ENCODE measurements around the gene ZPBP2.
"Not testable (repeated sequence)": the region's sequence is repeated elsewhere in the genome, so short reads cannot be mapped to it uniquely, and the experiment has no call there.

Gene ZPBP2, protein sequence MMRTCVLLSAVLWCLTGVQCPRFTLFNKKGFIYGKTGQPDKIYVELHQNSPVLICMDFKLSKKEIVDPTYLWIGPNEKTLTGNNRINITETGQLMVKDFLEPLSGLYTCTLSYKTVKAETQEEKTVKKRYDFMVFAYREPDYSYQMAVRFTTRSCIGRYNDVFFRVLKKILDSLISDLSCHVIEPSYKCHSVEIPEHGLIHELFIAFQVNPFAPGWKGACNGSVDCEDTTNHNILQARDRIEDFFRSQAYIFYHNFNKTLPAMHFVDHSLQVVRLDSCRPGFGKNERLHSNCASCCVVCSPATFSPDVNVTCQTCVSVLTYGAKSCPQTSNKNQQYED

DNA sequence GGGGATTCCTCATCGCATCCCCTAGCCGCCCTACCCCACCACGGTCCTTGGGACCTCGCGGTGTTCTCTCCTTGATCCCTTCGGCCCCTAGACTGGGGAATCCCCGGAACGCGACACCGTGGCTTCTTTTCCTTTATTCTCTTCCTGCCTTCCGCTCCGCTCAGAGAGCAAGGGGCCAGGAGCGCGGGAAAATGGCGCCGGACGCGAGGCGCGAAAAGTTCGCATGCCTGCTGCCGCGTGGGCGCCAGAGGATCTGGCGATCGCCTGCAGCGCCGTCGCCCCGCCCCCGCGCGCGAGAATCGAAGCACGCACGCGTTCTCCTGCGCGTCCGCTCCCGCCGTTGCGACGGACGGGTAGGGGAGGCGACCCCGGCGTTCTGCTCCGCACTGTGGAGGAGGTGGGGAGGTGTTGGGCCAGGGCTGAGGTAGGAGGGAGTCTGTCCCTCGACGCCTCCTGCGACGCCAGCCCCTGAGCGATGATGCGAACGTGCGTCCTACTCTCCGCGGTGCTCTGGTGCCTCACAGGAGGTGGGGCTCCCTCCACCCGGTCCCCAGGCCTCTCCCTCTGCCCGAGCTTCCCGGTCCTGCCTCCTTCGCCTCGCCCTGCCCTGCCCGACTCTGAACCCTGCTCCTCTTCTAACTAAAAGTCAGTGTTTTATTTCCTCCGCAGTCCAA, at the start of gene ZPBP2:
ZPBP2 (plus strand) TSS at position 323 of the 674 bp plus-strand sequence; CDS start at position 476, 153 bp downstream.
- no peak for DNase-seq

GRCh38 chr17:39818358-39819000, 49.5 kb upstream of the ZPBP2 start:
- DNase-seq = no peak

DNA sequence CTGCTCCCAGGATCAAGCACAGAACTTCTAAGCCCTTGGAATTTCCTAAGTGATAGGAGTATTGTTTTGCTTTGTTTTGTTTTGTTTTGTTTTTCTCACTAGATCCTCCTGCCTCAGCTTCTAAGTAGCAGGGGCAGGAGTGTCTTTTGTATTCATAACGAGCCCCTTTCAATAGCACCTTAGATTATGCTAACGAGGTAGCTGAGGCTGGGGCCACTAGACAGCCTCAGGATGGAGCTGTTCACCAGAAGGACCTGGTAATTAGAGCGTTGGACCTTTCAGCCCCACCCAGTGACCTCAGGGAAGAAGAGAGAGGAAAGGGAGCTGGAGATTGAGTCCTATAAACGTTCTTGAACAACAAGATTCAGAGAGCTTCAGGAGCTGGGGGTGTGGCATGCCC, 47.5 kb upstream of the ZPBP2 start:
- no peak for DNase-seq

DNA sequence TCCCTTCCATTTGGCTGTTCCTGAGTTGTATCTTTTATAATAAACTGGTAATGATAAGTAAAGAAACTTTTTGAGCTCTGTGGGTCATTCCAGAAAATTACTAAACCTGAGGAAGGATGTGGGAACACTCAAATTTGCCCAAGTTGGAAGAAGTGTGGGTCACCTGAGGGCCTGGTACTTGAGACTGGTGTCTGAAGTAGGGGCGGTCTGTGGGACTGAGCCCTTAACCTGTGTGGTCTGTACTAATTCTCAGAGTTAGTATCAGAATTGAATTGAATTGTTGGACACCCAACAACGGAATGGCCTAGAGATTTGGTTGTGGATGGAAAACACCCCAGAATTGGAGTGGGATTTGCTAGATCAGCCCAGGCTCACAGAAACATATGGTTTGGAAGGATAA, 47.0 kb upstream of the ZPBP2 start:
- DNase-seq = no peak

DNA sequence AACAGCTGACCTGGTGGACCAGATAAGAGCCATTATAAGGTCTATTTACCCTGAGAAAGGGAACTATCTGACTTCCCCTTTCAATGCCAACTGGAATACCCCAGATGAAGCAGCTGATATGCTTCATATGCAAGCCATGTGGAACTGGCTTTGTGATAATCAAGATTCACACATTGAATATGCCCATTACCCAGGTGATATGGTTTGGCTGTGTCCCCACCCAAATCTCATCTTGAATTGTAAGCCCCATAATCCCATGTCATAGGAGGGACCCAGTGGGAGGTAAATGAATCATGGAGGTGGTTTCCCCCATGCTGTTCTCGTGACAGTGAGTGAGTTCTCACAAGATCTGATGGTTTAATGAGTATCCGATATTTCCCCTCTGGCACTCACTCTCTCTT, 46.0 kb upstream of the ZPBP2 start:
- DNase-seq = no peak

DNA sequence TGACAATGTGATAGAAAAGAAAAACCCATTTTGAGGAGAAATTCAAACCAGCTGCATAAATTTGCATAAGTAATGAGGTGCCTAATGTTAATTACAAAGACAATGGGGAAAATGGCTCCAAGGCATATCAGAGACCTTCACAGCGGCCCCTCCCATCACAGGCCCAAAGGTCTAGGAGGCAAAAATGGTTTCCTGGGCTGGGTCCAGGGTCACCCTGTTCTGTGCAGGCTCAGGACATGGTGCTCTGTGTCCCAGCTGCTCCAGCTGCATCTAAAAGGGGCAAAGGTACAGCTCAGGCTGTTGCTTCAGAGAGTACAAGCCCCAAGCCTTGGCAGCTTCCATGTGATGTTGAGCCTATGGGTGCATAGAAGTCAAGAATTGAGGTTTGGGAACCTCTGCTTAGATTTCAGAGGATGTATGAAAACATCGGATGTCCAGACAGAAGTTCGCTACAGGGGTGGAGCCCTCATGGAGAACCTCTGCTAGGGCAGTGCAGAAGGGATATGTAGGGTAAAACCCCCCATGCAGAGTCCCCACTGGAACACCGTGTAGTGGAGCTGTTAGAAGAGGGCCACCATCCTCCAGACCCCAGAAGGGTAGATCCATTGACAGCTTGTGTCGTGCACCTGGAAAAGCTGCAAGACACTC, 44.5 kb upstream of the ZPBP2 start:
- DNase-seq = no peak

DNA sequence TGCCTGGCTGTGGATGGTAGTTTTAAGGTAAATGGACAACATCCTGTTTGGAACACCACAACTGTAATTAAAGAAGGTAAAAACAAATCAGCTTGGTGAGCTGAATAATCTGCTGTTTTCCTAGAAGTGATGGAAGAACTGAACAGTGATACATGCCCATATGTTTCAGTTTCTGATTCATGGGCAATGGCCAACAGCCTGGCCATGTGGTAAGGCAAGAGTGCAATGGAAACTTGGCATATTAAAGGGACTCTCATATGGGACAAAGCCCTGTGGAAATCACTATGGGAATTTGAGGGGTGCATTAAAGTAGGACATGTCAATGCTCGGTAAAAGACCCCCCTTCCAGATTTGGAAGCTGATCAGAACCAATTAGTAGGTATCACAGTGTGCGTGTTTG, 41.7 kb upstream of the ZPBP2 start:
- DNase-seq = no peak

- no peak for DNase-seq
Measured at GRCh38 chr17:39828443-39828842, 39.6 kb upstream of the ZPBP2 start.

GRCh38 chr17:39831588-39831987, 36.4 kb upstream of the ZPBP2 start:
- DNase-seq = no peak

DNA sequence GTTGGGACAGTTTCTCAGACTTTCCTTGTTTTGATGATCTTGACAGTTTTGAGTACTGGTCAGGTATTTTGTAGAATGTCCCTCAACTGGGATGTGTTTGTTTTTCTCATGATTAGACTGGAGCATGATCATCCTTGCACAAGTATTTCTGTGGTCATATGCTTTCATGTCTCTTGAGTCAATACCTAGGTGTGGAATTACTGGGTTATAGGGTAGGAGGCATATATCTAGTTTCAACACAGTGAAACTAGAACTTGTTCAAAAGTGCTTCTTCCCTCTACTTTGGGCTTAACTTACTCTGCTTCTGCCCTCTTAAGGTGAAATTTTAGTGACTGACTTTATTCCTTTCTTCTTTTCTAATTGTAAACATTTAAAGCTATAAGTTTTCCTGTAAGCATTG, 34.0 kb upstream of the ZPBP2 start:
- DNase-seq = no peak

- DNase-seq = no peak
Measured at GRCh38 chr17:39835038-39835786, 32.8 kb upstream of the ZPBP2 start.

- no peak for DNase-seq
Measured at GRCh38 chr17:39836117-39836516, 31.9 kb upstream of the ZPBP2 start.

GRCh38 chr17:39838057-39838456, 29.9 kb upstream of the ZPBP2 start:
- no peak for DNase-seq

DNA sequence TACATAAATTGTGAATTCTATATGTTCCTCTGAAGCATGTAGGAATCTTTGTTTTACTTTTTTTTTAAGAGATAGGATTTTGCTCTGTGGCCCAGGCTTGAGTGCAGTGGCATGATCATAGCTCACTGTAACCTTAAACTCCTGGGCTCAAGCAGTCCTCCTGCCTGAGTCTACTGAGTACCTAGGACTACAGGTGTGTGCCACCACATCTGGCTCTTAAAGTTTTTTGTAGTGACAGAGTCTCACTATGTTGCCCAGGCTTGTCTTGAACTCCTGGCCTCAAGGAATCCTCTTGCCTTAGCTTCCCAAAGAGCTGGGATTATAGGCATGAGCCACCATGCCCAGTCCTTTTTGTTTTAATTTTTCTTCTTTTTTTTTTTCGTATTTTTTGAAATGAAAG, 29.2 kb upstream of the ZPBP2 start:
- DNase-seq = no peak

DNA sequence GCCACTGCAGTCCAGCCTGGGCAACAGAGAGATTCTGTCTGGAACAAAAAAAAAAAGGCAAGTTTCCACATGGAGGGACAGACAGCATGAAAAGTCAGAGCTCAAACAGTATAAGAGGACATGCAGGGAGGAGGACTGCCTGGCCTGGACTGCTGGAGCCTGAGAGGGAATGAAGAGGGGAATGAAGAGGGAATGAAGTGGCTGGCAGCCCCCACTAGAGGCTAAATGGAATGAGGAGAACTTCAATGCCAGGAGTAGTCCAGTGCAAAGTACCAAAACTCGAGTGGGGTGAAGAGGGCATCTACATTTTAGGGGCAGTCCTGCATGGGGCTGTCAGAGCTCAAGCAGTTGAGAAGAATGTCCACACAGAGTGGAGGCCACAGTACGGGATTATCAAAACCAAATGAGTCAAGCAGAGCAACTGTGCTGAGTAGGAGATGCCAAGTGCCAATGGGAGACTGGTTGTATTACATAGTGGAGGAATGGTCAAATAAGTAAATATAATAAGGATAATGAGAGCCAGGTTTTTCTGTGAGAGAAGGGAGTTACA, 26.8 kb upstream of the ZPBP2 start:
- DNase-seq = no peak

DNA sequence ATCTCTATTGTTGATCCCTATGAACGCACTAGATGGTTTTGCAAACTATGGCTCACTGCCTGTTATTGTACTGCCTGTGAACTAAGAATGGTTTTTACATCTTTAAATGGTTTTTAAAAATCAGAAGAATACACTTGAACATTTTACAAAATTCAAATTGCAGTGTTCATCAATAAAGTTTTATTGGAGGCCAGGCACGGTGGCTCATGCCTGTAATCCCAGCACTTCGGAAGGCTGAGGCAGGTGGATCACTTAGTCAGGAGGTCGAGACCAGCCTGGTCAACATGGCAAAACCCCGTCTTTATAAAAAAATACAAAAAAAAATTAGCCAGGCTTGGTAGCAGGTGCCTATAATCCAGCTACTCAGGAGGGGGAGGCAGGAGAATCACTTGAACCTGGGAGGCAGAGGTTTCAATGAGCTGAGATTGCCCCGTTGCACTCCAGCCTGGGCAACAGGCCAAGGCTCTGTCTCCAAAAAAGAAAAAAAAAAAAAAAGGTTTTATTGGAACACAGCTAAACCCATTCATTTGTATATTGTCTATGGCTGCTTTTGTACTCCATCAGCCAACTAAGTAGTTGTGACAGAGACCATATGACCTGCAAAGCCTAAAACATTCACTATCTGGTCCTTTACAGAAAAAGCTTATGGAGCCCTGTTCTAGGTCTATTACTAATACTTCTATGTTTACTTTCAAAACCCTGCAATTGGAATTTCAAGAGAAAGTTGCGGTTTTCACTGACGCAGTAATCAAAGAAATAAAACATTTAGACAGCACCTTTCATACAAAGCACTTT, 22.8 kb upstream of the ZPBP2 start:
- DNase-seq = peak; percentile 55

- no peak for DNase-seq
Measured at GRCh38 chr17:39846205-39846604, 21.8 kb upstream of the ZPBP2 start.

GRCh38 chr17:39848600-39848999, 19.4 kb upstream of the ZPBP2 start:
- no peak for DNase-seq

- not testable (repeated sequence) for DNase-seq
Measured at GRCh38 chr17:39850186-39850585, 17.8 kb upstream of the ZPBP2 start.

DNA sequence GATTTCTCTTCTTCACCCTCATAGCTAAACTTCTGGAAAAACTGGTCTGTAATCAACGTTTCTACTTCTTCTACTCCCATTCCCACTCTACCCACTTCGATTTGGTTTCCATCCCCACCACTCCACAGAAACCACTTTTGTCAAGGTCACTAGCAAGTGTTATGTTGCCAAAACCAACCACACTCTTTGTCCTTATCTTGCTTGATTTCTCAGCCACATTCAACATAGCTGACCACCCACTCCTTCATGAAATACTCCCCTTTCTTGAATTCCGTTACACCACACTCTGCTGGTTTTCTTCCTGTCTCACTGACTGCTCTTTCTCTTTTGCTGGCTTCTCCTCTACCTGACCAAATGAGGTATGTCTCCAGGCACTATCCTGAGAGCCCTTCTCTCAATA, 15.8 kb upstream of the ZPBP2 start:
- no peak for DNase-seq

GRCh38 chr17:39854909-39855308, 13.1 kb upstream of the ZPBP2 start:
- DNase-seq = no peak

Measured in NCI-H345 (cell line).